Measurements from ENCODE around the gene LSMEM2. TPM values are rescaled to one million over a fixed set of nuclear protein-coding genes. Genes with fewer than 3 reads are reported as not detected.

LSMEM2 gene
- total RNA-seq, 1 donor from 2014 or later, result not detected

GRCh38 chr3:50263478-50264382 is 15.2 kb upstream of the LSMEM2 start:
- peaks cover 5% of the 10 kb centered on the region for H3K4me1 Mint-ChIP-seq
- no peak overlapping the region for H3K4me3 Mint-ChIP-seq
- peaks cover 25% of the 10 kb centered on the region for H3K27me3 Mint-ChIP-seq
- intact Hi-C loops (cut with micrococcal nuclease), result no loop called here
- H3K36me3 Mint-ChIP-seq (ENCODE audit: low read depth), result peaks cover 3% of the 10 kb centered on the region
- no peak for DNase-seq
- no peak overlapping the region for H3K27ac Mint-ChIP-seq
- no peaks in the 10 kb centered on the region for H3K9me3 Mint-ChIP-seq

DNA sequence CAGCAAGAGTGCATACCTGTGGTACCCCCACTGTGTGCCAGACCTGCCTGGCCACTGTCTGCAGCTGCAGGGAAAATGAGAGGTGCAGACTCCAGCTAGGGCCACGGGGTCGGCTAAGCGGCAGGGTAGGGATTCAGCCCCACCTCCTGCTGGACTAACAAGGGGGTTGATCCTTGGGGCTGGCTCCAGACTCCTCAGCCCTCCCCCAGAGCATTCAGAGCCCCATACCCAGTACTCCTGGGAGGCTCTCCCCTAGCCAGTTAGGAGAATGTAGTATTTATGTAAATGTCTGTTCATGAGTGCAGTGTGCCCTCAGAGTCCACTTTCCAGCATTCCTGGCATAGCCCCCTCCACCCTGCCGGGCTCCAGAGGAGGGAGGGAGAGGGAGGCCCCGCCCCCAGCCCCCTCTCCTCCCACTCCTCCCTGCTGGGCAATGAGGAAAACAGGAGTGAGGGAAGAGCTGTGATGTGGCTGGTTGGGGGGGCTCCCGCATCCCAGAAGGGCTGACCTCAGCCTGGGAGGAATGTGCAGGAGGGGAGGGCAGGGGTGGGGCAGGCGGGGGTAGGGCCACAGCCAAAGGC is 14.4 kb upstream of the LSMEM2 start:
- Mint-ChIP-seq H3K36me3 (ENCODE audit: low read depth) (no peaks in the 10 kb centered on the region), H3K9me3 (no peaks in the 10 kb centered on the region), H3K4me3 (no peak overlapping the region), H3K27me3 (peaks cover 26% of the 10 kb centered on the region), H3K27ac (no peak overlapping the region), H3K4me1 (peaks cover 3% of the 10 kb centered on the region)
- intact Hi-C loops (cut with micrococcal nuclease), result no loop called here
- DNase-seq, result no peak

DNA sequence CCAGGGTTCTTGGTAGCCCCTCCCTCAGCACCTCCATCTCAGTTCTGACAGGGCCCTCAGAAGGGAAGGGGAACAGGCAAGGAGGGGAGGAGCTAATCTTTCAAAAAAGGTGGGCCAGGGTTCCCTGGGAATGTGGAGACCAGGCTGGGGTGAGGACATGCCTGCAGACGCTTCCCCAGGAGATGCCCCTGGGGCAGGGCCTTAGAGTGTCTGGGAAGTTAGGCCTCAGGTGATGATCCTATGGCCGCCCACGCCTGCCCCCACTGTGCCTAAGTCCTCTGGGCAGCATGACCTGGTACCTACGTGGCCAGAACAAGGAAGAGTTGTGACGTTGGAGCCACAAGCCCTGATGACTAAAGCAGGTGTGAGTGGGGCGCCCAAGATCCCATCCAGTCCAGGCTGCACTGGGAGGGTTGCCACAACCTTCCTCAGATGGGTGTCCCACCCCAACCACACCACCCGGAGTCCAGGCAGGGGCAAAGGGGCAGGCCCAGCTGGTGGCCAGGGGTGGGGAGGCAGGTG is 13.9 kb upstream of the LSMEM2 start:
- Mint-ChIP-seq H3K36me3 (ENCODE audit: low read depth) (no peaks in the 10 kb centered on the region), H3K9me3 (no peaks in the 10 kb centered on the region), H3K27ac (no peak overlapping the region), H3K4me3 (no peak overlapping the region), H3K27me3 (peaks cover 26% of the 10 kb centered on the region), H3K4me1 (no peaks in the 10 kb centered on the region)
- intact Hi-C loops (cut with micrococcal nuclease), result no loop called here
- DNase-seq, result no peak

GRCh38 chr3:50265571-50265970 is 13.3 kb upstream of the LSMEM2 start:
- DNase-seq, result no peak
- intact Hi-C loops (cut with micrococcal nuclease), result no loop called here
- Mint-ChIP-seq H3K36me3 (ENCODE audit: low read depth) (no peaks in the 10 kb centered on the region), H3K4me3 (no peak overlapping the region), H3K4me1 (no peaks in the 10 kb centered on the region), H3K27ac (no peak overlapping the region), H3K27me3 (peaks cover 26% of the 10 kb centered on the region), H3K9me3 (no peaks in the 10 kb centered on the region)

DNA sequence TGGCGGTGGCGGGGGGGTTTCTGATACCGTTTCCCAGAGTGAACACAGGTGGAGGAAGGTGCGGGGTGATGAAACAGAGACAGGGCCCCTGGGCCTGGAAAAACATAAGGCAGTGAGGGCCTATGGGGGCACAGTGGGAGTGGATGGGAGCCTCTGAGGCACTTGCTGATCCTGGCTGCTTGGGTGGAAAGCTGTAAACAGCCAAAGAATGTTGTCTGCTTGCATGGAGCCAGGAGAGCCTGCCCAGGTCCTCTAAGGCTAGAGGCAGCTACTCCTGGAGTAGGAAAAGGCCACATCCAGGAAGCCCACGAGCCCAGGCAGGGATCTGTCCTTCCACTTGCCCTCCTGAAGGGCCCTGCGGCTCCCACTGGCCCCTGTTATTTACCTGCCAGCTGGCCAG is 12.9 kb upstream of the LSMEM2 start:
- no peak for DNase-seq
- Mint-ChIP-seq H3K27ac (no peak overlapping the region), H3K36me3 (ENCODE audit: low read depth) (no peaks in the 10 kb centered on the region), H3K4me3 (no peak overlapping the region), H3K4me1 (no peaks in the 10 kb centered on the region), H3K27me3 (peaks cover 26% of the 10 kb centered on the region), H3K9me3 (no peaks in the 10 kb centered on the region)
- intact Hi-C loops (cut with micrococcal nuclease), result no loop called here

GRCh38 chr3:50266836-50267235 is 12.1 kb upstream of the LSMEM2 start:
- H3K9me3 Mint-ChIP-seq, result no peaks in the 10 kb centered on the region
- no peak overlapping the region for H3K27ac Mint-ChIP-seq
- H3K27me3 Mint-ChIP-seq, result peaks cover 26% of the 10 kb centered on the region
- intact Hi-C loops (cut with micrococcal nuclease), result no loop called here
- peaks cover 5% of the 10 kb centered on the region for H3K4me1 Mint-ChIP-seq
- no peaks in the 10 kb centered on the region for H3K36me3 Mint-ChIP-seq (ENCODE audit: low read depth)
- DNase-seq, result no peak
- no peak overlapping the region for H3K4me3 Mint-ChIP-seq

- Mint-ChIP-seq H3K36me3 (ENCODE audit: low read depth) (no peaks in the 10 kb centered on the region), H3K27ac (no peak overlapping the region), H3K9me3 (no peaks in the 10 kb centered on the region)
These were observed 11.5 kb upstream of the LSMEM2 start for GRCh38 chr3:50267280-50267913.

GRCh38 chr3:50268276-50268675 is 10.6 kb upstream of the LSMEM2 start:
- intact Hi-C loops (cut with micrococcal nuclease), result no loop called here
- H3K27ac Mint-ChIP-seq, result no peak overlapping the region
- H3K9me3 Mint-ChIP-seq, result no peaks in the 10 kb centered on the region
- DNase-seq, result no peak
- H3K4me1 Mint-ChIP-seq, result peaks cover 12% of the 10 kb centered on the region
- H3K36me3 Mint-ChIP-seq (ENCODE audit: low read depth), result no peaks in the 10 kb centered on the region
- H3K27me3 Mint-ChIP-seq, result peaks cover 30% of the 10 kb centered on the region
- no peak overlapping the region for H3K4me3 Mint-ChIP-seq

More at GRCh38 chr3:50267280-50267913, 11.5 kb upstream of the LSMEM2 start:
- Mint-ChIP-seq H3K4me1 (peaks cover 6% of the 10 kb centered on the region), H3K27me3 (peaks cover 26% of the 10 kb centered on the region), H3K4me3 (no peak overlapping the region)
- intact Hi-C loops (cut with micrococcal nuclease), result no loop called here
- no peak for DNase-seq

DNA sequence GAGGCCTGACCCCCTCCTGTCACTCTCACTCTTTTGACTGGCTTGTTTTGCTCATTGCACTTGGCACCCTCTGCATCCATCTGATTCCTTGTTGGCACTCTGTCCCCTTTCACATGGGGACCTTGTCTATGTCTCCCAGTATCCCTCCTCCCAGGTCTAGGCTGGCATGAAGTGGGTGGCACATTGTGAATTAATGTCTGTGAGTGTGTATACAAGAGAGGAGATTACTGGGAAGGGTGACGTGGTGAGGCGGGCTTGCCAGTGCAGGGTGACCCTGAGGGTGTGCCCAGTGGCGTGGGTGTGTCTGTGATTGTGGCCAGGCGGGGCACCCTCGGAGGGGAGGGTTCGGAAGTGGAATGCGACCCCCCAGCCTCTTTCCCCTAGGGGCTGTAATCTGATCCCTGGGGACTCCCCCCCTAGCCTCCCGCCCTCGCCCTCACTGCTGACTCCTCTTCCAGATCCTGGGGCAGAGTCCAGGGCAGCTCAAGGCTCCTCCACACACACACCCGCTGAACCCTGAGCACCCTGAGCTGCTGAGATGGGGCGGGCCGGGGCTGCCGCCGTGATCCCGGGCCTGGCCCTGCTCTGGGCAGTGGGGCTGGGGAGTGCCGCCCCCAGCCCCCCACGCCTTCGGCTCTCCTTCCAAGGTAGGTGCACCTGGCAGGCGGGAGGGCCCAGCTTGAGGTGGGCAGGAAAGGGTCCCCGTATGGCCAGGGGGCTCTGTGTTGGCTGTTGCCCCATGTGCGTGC is 10.0 kb upstream of the LSMEM2 start, which contains the start of gene SEMA3B:
SEMA3B (plus strand) TSS at position 445 of the 749 bp plus-strand sequence; CDS start at position 539, 94 bp downstream.
- peaks cover 31% of the 10 kb centered on the region for H3K27me3 Mint-ChIP-seq

DNA sequence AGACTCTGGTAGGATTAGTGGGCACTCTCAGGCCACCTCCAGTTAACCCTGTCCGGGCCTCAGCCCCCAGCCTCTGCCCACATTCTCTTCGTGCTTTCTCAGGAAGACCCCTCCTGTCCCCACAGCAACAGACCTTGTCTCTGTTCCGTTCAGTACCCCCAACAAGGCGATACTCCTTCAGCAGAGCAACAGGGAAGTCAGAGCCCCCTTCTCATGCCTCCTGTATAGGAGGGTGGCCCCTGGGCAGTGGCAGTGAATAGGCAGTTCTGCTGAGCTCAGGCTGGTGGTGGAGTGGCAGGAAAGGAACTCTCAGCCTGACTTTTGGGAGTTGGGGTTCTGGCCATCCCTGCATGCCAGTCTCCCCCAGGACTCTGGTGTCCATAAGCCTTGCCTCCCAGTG is 9.4 kb upstream of the LSMEM2 start:
- no peaks in the 10 kb centered on the region for H3K36me3 Mint-ChIP-seq (ENCODE audit: low read depth)
- no peak overlapping the region for H3K27ac Mint-ChIP-seq
- no peak for DNase-seq
- H3K4me1 Mint-ChIP-seq, result peaks cover 17% of the 10 kb centered on the region
- H3K27me3 Mint-ChIP-seq, result peaks cover 36% of the 10 kb centered on the region
- intact Hi-C loops (cut with micrococcal nuclease), result no loop called here
- no peak overlapping the region for H3K4me3 Mint-ChIP-seq
- H3K9me3 Mint-ChIP-seq, result no peaks in the 10 kb centered on the region

More for the DNA sequence above, 10.0 kb upstream of the LSMEM2 start, which contains the start of gene SEMA3B:
- H3K4me1 Mint-ChIP-seq, result peaks cover 13% of the 10 kb centered on the region
- no peak for DNase-seq
- intact Hi-C loops (cut with micrococcal nuclease), result no loop called here
- H3K9me3 Mint-ChIP-seq, result no peaks in the 10 kb centered on the region
- no peaks in the 10 kb centered on the region for H3K36me3 Mint-ChIP-seq (ENCODE audit: low read depth)
- H3K4me3 Mint-ChIP-seq, result no peak within 1 kb of the TSS
- H3K27ac Mint-ChIP-seq, result no peak within 1 kb of the TSS

GRCh38 chr3:50269977-50270413 is 8.9 kb upstream of the LSMEM2 start:
- Mint-ChIP-seq H3K27me3 (peaks cover 40% of the 10 kb centered on the region), H3K4me1 (peaks cover 20% of the 10 kb centered on the region), H3K4me3 (no peak overlapping the region), H3K36me3 (ENCODE audit: low read depth) (no peaks in the 10 kb centered on the region), H3K27ac (no peak overlapping the region), H3K9me3 (no peaks in the 10 kb centered on the region)
- no peak for DNase-seq
- intact Hi-C loops (cut with micrococcal nuclease), result no loop called here

- no peaks in the 10 kb centered on the region for H3K9me3 Mint-ChIP-seq
- no peak for DNase-seq
- intact Hi-C loops (cut with micrococcal nuclease), result loop anchor here (1.0 kb wide), 1 partner anchor 28 kb away; no protein-coding TSS in a partner anchor
- no peaks in the 10 kb centered on the region for H3K36me3 Mint-ChIP-seq (ENCODE audit: low read depth)
- peaks cover 44% of the 10 kb centered on the region for H3K27me3 Mint-ChIP-seq
- peaks cover 23% of the 10 kb centered on the region for H3K4me1 Mint-ChIP-seq
- H3K4me3 Mint-ChIP-seq, result no peak overlapping the region
- H3K27ac Mint-ChIP-seq, result no peak overlapping the region
These were observed 8.3 kb upstream of the LSMEM2 start for GRCh38 chr3:50270422-50271224.

Data from activated CD4-positive, alpha-beta T cell treated with anti-CD3 and anti-CD28 coated beads, Interleukin-2, amount 10 ng/mL, durations not matched to agents 24 days and 14 days (primary cell).